HG02798 (cell line): ENCODE measurements around the gene EED.

Experiments
- ATAC-seq: cut with Tn5 transposase; IDR thresholded peaks from one replicate; pipeline ENCODE4 v1.9.1; 2021; ENCODE audit warnings: mild to moderate bottlenecking; ENCODE audit not compliant: unreplicated experiment, poor library complexity

Gene EED

GRCh38 chr11:86246293-86246675 lies 1.7 kb downstream of the EED start:
- ATAC-seq, result no peak

GRCh38 chr11:86247608-86248007 lies 3.1 kb downstream of the EED start:
- ATAC-seq, result no peak

GRCh38 chr11:86248609-86249008 lies 4.1 kb downstream of the EED start:
- no peak for ATAC-seq

GRCh38 chr11:86249307-86250098 lies 5.0 kb downstream of the EED start:
- ATAC-seq, result no peak

- peak; percentile 33 for ATAC-seq
Observed at GRCh38 chr11:86251345-86251744, 6.8 kb downstream of the EED start.

- peak; percentile 89 for ATAC-seq
Observed at GRCh38 chr11:86255896-86256295, 11.3 kb downstream of the EED start.

- no peak for ATAC-seq
Observed at GRCh38 chr11:86256608-86257007, 12.1 kb downstream of the EED start.

GRCh38 chr11:86257446-86257845 lies 12.9 kb downstream of the EED start:
- ATAC-seq, result no peak

GRCh38 chr11:86259730-86260129 lies 15.2 kb downstream of the EED start:
- ATAC-seq, result no peak

- ATAC-seq, result no peak
Observed at GRCh38 chr11:86261328-86261727, 16.8 kb downstream of the EED start.

- ATAC-seq, result no peak
Observed at GRCh38 chr11:86262387-86262786, 17.8 kb downstream of the EED start.

- ATAC-seq, result no peak
Observed at GRCh38 chr11:86264649-86265048, 20.1 kb downstream of the EED start.

GRCh38 chr11:86265194-86265593 lies 20.6 kb downstream of the EED start:
- ATAC-seq, result no peak

- no peak for ATAC-seq
Observed at GRCh38 chr11:86269645-86270044, 25.1 kb downstream of the EED start.

GRCh38 chr11:86274503-86274902 lies 29.9 kb downstream of the EED start:
- no peak for ATAC-seq

GRCh38 chr11:86274999-86275398 lies 30.4 kb downstream of the EED start:
- ATAC-seq, result no peak

GRCh38 chr11:86275493-86276370 lies 31.2 kb downstream of the EED start:
- ATAC-seq, result no peak

- ATAC-seq, result no peak
Observed at GRCh38 chr11:86277741-86278140, 33.2 kb downstream of the EED start.

GRCh38 chr11:86278226-86278625 lies 33.7 kb downstream of the EED start:
- ATAC-seq, result no peak

- ATAC-seq, result no peak
Observed at GRCh38 chr11:86279747-86280146, 35.2 kb downstream of the EED start.

GRCh38 chr11:86287468-86287796 lies 42.9 kb downstream of the EED start:
- ATAC-seq, result no peak
